Measurements from ENCODE around the gene ADGRL3. TPM values are rescaled to one million over a fixed set of nuclear protein-coding genes. Genes with fewer than 3 reads are reported as not detected.
"Not testable (repeated sequence)": the region's sequence is repeated elsewhere in the genome, so short reads cannot be mapped to it uniquely, and the experiment has no call there.

Gene ADGRL3
- total RNA-seq, 1 donor, result under 0.01 TPM

DNA sequence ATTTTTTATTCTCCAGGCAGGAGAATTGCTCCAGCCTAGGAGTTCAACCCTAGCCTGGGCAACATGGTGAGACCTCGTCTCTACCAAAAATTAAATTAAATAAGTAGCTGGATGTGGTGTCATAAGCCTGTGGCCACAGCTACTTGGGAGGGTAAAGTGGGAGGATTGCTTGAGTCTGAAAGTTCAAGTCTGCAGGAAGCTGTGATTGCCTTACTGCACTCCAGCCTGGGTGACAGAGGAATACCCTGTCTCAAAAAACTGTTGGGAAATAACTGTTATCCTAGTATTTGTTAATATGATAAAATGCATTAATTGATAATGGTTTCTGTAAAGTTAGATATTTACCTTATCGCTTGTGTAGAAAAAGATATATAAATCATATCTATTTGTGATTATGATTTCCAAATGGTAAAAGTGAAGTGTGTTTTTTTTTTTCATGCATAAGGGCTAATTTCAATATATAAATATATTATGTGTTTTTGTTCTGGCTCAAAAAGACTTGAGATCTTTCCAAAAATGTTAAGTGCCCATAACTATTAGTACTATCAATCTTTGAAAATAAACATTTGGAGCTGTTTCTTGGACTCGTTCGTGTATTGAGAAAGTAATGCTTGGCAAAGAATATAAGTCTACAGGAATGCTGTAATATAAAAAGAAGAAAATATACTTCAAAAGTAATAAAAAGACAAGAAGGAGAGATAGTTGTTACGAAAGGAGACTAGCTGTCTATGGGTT is 396.6 kb downstream of the ADGRL3 start:
- DNase-seq (ENCODE audit: low read depth in 2 of 3, low spot score in 2 of 3), result no peak

DNA sequence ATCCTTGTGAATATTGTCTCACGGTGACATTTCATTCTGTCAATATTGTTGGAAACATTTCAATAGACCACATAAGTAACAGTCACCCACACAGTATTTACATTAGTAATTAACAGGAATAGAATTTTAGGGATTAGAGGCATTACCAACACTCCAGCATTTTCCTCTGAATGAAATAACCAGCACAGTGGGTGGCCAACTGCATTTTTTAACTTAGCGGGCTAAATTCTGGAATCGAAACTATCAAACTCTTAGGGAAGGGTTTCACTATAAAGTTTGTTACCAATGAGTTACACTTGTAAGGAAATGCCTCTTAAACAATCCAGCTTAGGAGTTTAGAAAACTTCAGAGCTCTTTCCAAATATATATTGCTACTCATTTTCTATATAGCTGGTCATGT is 403.0 kb downstream of the ADGRL3 start:
- no peak for DNase-seq (ENCODE audit: low read depth in 2 of 3, low spot score in 2 of 3)

DNA sequence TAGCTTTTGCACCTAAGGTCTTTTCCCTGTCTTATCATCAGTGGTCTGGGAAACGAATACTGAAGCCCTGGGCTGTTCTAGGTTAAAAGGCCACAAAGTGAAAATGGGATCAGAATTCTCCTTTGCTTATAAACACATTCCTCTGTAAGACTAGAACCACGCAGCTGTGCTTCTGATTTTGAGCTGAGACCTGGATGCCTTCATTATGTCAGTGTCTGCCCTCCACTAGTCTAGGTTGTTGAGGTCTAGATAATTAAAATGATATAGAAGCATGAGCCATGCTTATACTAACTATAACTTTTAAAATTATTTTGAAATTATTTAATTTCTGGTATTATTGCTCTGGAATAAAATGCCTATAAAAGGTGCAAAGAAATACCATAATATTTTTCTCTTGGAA is 403.9 kb downstream of the ADGRL3 start:
- DNase-seq (ENCODE audit: low read depth in 2 of 3, low spot score in 2 of 3), result no peak

DNA sequence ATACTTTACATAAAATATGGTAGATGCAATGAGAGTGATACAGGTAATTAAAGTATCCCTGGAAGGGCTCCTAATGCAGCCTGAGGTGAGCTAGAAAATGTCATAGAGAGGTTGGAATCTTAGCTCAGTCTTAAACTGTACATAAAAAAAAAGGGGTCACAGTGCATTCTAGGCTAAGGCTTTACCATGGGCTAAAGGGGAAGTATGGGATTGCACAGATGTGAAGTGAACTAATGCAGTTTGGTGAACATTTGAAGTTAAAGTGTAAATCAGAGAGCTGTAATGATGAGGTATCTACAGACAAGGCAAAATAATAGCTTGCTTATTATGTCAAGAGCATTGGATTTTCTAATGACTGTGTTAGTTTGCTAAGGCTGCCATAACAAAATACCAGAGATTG is 405.9 kb downstream of the ADGRL3 start:
- DNase-seq (ENCODE audit: low read depth in 2 of 3, low spot score in 2 of 3), result no peak

DNA sequence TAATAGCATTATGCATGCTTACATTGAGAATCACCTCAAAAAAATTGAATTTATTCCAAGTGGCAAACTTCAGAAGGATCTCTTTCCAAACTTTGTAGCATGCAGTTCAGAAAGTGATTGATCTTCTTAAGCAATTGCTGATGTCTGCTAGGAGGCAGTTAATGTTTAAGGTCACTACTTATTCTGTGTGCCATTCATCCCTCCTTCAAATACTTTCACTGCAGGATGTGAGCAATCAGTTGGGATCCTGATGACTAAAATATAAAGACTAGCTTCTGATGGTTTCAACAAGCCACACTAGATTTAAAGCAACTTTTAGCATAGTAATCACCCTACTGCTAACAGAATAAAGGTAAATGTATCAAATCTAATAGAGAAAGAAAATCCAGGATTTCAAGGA is 414.1 kb downstream of the ADGRL3 start:
- no peak for DNase-seq (ENCODE audit: low read depth in 2 of 3, low spot score in 2 of 3)

DNA sequence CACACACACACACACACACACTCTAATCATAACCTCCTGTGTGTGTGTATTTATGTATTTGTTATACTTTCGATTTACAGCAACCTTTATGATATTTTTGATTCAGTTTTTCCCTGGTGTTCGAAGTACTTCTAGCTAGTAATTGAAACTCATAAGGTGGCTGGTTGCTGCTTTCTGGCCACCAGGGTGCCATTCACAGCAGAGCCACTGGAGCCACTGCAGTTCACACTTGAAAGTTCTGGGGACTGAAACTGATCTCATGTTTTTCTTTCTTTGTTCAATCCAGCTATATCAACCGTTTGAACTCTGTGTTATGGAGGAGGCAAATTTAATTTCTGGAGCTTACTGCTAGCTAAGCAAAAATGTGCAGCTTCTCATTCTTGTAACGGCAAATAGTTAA is 419.4 kb downstream of the ADGRL3 start:
- DNase-seq (ENCODE audit: low read depth in 2 of 3, low spot score in 2 of 3), result no peak

DNA sequence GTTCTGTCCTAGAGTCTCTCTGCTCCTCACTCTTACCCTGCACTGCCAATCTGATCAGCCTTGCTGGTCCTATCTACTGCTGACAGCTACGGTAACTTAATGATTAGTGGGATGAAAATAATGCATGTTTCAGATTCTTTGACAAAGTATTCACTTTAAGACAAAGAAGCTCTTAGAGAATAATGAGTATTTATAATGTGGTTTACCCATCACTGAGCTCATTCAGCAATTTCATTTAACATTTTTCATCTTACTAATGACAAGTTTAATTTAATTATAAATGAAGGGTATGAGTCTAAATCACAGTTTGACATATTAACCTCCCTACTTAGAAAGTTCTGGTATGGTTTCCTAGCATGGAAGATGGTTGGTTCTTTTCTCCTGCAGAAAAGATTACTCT is 428.2 kb downstream of the ADGRL3 start:
- DNase-seq (ENCODE audit: low read depth in 2 of 3, low spot score in 2 of 3), result no peak

DNA sequence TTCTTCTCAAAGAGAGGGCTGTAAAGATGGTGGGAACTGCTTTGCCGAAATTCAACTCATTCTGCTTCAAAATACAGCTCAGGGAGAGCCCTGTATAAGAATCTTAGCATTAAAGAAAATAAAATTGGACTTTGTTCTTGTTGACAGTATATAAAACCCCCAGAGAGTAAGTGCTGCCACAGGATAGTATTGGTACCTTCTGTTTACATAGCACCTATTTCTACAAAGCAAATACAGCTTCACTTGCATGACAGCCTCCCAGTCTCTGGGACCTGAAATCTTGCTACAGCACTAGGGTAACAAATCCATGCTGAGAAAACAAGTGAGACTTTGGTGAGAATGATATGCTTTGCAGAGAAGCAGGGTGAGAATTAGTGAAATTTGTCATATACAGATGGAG is 428.6 kb downstream of the ADGRL3 start:
- no peak for DNase-seq (ENCODE audit: low read depth in 2 of 3, low spot score in 2 of 3)

DNA sequence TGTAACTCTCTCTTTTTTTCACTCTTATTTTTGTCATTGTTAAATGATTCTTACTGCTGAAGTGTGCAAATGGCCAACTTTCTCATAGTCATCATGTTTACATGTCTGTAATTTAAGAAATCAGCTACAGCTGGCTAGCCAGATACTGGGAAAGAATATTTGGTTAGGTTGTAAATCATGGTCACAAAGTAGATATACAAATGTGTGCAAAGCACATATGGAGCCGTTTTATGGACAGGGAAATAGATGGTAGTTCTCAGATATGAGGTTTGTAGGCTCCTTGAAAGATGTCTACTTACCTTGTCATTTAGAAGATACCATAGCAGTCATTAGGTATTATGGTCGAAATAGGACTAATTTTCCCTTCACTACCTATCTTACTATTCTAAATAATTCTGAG is 430.4 kb downstream of the ADGRL3 start:
- DNase-seq (ENCODE audit: low read depth in 2 of 3, low spot score in 2 of 3), result no peak

DNA sequence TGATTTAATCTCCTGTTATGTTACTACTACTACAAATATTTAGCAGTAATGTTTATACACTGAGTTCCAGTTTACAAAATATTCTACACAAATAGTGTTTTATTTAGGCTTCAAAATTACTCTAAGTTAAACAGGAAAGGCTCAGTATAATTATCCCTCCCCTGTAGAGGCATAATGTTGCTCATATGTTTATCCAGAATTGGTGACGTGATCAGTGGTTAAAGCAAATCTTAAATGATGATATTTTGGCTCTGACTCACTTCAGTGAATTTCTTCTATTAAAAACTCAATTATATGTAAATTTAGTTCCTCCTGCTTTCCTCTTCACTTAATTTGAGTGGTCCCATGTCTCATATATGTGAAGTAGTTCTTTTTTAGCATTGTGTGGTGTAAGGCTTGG is 438.5 kb downstream of the ADGRL3 start:
- no peak for DNase-seq (ENCODE audit: low read depth in 2 of 3, low spot score in 2 of 3)

DNA sequence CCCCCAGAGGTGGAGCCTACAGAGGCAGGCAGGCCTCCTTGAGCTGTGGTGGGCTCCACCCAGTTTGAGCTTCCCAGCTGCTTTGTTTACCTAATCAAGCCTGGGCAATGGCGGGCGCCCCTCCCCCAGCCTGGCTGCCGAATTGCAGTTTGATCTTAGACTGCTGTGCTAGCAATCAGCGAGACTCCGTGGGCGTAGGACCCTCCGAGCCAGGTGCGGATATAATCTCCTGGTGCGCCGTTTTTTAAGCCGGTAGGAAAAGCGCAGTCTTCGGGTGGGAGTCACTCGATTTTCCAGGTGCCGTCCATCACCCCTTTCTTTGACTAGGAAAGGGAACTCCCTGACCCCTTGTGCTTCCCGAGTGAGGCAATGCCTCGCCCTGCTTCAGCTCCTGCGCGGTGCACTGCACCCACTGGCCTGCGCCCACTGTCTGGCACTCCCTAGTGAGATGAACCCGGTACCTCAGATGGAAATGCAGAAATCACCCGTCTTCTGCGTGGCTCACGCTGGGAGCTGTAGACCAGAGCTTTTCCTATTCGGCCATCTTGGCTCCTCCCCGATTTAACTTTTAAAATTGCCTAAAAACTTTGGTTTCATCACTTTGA is 446.7 kb downstream of the ADGRL3 start:
- DNase-seq (ENCODE audit: low read depth in 2 of 3, low spot score in 2 of 3), result not testable (repeated sequence)

DNA sequence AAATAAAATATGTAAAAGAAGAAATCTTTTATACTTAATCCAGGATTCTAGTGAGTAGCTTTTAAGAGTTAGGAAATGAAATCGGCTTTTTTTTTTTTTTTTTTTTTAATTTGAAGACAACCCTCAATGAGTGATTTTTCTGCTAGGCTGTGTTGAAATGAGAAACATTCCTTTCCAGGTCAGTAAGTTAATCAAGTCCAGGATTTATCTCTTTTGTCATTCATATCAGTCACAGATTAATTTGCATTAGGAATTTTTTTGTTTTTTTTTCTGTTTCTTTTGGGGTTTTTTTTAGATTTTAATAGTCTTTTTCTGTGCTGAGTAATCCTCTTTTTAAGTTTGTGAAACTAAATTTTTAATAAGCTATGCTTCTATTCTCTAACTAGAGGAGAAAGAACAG is 448.1 kb downstream of the ADGRL3 start:
- no peak for DNase-seq (ENCODE audit: low read depth in 2 of 3, low spot score in 2 of 3)

DNA sequence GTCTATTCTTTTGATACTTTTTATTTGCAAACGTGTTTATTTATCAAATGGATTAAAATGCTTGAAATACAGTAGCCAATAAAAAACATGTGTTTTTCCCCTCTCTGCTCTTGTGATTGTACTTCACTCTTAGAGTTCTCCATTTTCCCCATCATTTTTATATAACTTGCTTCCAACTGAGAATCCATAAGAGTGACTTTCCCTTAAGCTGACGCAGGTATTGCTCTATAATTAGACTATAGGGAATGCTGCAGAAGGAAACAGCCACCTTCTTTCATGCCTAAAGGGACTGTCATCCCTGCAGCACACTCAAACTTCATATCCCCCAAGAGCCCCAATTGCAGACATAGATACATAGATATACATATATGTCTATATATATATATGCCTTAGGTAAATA is 456.9 kb downstream of the ADGRL3 start:
- DNase-seq (ENCODE audit: low read depth in 2 of 3, low spot score in 2 of 3), result no peak

DNA sequence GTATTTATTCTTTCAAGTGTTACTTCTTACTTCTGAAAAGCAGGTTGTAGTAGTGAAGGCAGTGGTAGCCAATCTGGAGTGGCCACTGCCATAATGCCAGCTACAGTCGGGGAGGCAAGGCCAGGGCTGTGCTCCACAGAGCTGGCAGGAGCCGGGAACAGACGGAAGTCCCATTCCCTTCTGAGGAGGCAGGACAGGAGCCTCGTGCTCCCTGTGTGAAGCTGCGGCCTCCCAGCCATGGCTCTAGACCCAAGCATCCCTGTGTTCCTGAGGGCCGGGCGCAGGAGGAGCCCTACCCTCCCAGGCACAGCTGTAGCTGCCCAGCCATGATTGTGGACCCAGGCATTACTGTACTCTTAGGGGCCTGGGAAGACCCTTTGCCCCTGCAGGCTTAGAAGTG is 461.8 kb downstream of the ADGRL3 start:
- DNase-seq (ENCODE audit: low read depth in 2 of 3, low spot score in 2 of 3), result no peak

DNA sequence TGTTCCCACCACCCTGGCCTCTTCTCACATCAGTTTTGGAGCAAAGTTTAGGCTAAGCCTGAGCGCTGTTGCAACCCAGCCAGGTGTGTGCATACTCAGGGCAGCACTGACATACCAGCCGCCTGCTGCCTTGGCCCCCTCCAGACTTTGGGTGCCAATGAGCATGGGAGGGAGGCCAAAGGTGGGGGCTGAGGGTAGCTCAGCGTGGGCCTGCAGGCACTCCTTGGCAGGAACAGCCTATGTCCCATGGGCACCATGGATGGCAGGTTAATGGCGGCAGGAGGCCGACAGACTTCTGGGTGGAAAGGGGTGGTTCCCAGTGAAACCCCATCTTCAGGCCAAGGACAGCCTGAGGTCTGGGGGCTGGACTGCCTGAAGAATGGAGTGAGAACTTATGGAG is 462.2 kb downstream of the ADGRL3 start:
- DNase-seq (ENCODE audit: low read depth in 2 of 3, low spot score in 2 of 3), result no peak

DNA sequence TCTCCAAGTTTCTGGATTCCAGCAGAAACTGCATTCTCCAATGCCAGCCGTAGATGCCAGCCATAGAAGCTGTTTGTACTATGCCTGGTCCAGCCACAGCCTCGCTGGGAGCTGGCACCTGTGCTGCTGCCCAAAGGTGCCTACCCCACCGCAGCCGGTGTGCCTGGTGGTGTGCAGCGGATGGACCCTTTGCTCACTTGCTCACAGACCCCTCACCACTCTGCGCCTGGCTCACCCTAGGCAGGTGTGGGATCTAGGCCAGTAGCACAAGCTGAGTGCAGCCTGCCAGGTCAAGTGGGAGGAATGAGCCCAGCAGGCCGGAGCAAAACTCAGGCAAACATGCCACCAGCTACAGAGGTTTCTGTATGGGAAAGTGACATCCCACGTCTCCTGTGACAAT is 463.2 kb downstream of the ADGRL3 start:
- DNase-seq (ENCODE audit: low read depth in 2 of 3, low spot score in 2 of 3), result no peak

DNA sequence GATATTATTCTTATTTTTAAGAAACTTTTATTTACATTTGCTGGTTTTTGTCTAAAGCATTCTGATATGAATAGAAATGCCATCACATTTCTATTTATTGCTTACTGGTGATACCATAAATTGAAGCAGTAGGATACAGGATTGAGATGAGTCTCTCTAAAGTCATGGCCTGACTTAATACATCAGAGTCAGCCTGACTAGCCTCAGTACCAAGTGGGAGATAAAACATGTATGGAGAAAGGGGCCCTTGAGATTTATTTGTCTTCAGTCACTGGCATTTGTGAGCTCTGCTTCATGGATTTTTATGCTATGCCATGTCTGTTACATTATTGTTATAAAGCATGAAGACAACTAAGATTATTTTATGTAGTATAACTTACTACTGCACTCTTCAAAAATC is 465.5 kb downstream of the ADGRL3 start:
- no peak for DNase-seq (ENCODE audit: low read depth in 2 of 3, low spot score in 2 of 3)

DNA sequence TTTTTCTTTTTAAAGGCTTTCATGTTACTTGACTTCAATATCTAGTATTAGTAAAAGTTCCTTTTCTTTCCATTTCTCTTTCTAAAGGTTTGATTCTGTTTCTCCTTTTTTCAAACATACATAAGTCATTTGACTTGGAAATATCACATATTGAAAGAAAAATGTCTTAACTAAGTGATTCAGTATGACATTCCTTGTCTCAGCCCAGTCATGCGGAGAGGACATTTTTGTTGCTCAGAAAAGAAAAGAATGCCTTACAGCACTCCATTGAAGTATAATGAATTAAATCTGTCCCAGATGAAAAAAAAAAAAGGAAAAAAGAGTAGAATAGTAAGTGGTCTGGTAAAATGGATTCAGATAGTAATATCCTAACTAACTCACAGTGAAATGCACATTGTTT is 466.1 kb downstream of the ADGRL3 start:
- DNase-seq (ENCODE audit: low read depth in 2 of 3, low spot score in 2 of 3), result no peak

DNA sequence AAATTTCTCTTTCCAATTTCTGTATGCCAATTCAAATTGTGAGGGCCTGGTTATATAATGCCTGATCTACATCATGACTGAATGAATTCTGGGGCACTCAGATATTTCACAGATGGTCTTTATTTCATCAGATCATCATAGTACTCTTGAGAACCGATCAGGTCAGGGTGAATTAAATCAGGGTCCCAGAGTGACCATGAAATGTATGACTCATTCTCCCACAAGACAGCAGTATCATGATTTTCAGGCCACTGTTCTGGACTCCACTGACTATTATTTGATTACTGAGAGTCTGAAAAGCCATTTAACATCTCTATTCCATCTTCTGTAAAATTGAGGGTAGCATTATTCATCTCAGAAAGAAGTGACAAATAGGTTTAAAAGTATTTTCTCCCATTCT is 471.5 kb downstream of the ADGRL3 start:
- DNase-seq (ENCODE audit: low read depth in 2 of 3, low spot score in 2 of 3), result no peak

DNA sequence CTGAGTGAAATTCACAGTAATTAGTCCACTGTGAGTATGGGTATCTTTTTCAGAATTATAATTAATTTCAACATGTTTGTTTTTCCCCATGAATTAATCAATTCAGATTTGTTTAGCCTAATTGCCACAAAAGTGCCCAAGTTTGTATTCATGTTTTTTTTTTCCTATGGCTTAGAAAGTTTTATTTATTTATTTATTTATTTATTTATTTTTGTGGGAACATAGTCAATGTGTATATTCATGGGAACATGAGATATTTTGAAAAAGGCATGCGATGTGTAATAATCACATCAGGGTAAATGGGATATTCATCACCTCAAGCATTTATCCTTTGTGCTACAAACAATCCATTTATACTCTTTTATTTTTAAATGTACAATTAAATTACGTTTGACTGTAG is 475.3 kb downstream of the ADGRL3 start:
- no peak for DNase-seq (ENCODE audit: low read depth in 2 of 3, low spot score in 2 of 3)

DNA sequence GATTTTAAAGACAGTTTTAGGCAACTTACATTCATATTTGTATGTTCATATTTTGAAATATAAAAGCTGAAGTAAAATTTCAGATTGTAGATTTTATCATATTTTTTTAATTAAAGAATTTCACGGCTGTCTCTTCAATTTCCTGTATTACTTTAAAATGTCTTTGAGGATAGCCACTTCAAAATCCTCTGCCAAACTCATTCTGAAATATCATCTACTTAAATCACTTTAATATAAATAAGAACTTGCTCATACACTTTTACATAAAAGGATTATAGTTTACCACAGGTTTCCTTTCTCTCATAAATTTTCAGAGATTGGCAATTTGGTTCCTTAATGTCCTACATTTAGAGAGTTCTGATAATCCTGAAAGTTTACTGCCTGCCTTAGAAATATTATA is 478.2 kb downstream of the ADGRL3 start:
- no peak for DNase-seq (ENCODE audit: low read depth in 2 of 3, low spot score in 2 of 3)

DNA sequence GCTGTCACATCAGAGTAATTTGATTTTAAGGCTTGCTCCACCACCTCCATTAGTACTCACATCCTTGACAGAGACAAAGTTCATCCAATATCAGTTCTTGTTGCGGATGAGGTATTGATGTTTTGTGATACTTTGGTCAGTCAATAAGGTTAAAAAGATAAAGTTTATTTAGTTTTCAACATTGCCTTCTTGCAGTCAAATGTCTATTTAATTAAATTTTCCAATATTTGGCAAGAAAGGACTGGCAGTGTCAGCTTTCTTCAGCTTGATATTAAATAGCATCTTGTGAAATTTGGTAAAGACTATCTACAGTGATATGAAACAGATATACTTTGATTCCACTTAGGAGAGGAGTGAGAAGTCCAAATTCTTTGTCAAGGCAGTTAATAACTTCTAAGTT is 493.4 kb downstream of the ADGRL3 start:
- no peak for DNase-seq (ENCODE audit: low read depth in 2 of 3, low spot score in 2 of 3)

DNA sequence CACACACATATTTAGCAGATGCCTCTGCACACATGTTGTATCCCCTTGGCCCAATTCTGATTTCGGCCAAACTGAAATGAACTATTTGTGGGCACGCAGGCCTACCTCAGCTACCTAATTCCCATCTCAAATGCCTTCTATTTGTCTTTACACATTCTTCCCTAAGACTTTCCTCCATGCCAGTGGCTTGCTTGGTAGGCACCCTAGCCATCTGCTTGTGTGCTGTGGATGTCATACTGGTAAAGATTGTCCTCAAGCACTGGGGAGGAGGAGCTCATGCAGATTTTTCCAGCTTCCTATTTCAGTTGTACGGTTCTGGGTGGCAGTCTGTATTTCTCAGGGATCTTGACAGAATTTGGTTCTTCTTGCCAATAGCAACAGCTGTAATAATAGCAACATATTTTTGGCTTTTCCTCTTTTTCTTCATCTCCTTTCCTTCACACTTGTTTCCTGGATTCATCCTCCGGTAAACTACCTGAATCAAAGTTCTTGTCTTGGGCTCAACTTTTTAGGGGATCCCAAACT is 514.3 kb downstream of the ADGRL3 start:
- no peak for DNase-seq (ENCODE audit: low read depth in 2 of 3, low spot score in 2 of 3)
